HepG2 (cell line): ENCODE results near the gene ERLIN1. TPM values are rescaled to one million over a fixed set of nuclear protein-coding genes. Genes with fewer than 3 reads are reported as not detected.

Experiments
- CSRNP1 ChIP-seq: sonication (generic); formaldehyde crosslinking; IDR thresholded peaks from 2 replicates; pipeline ENCODE4 v1.8.1; 2023; ENCODE audit warnings: mild to moderate bottlenecking, missing genetic modification reagents
- DNMT1 ChIP-seq: sonication (generic); formaldehyde crosslinking; IDR thresholded peaks from 2 replicates; pipeline ENCODE4 v1.5.1; 2020; ENCODE audit warnings: mild to moderate bottlenecking, missing genetic modification reagents
- DNMT3B ChIP-seq: conservative IDR thresholded peaks from 2 replicates; pipeline ENCODE4 v1.6.1; 2016; ENCODE audit warnings: missing biosample characterization, control low read depth
- ELF4 ChIP-seq: sonication (generic); formaldehyde crosslinking; IDR thresholded peaks from 2 replicates; pipeline ENCODE4 v1.5.0; 2020; ENCODE audit warnings: missing genetic modification reagents, mild to moderate bottlenecking, moderate library complexity, borderline replicate concordance
- MATR3 ChIP-seq: sonication (generic); formaldehyde crosslinking; IDR thresholded peaks from 2 replicates; pipeline ENCODE4 v1.4.0; 2020; ENCODE audit warnings: missing genetic modification reagents
- NFYB ChIP-seq: sonication (generic); formaldehyde crosslinking; IDR thresholded peaks from 2 replicates; pipeline ENCODE4 v1.4.0; 2020; ENCODE audit warnings: missing genetic modification reagents
- NR2F2 ChIP-seq: IDR thresholded peaks from 2 replicates; pipeline ENCODE4 v1.6.1; 2012; ENCODE audit warnings: low read depth, inconsistent platforms, borderline replicate concordance
- SAFB2 ChIP-seq: sonication (generic); formaldehyde crosslinking; IDR thresholded peaks from 2 replicates; pipeline ENCODE4 v1.5.1; 2020; ENCODE audit warnings: missing genetic modification reagents, low read depth, mild to moderate bottlenecking, borderline replicate concordance
- U2AF2 ChIP-seq: fragments of 200-400 bp; formaldehyde crosslinking; IDR thresholded peaks from 2 replicates; pipeline ENCODE4 v1.6.1; 2017; ENCODE audit warnings: low read depth, mild to moderate bottlenecking, low read length
- XBP1 ChIP-seq: sonication (generic); formaldehyde crosslinking; IDR thresholded peaks from 2 replicates; pipeline ENCODE4 v1.5.0; 2020; ENCODE audit warnings: missing genetic modification reagents
- ZFY ChIP-seq: sonication (generic); formaldehyde crosslinking; IDR thresholded peaks from 2 replicates; pipeline ENCODE4 v1.4.0; 2020; ENCODE audit warnings: missing genetic modification reagents
- ZMAT5 ChIP-seq: sonication (generic); formaldehyde crosslinking; IDR thresholded peaks from 2 replicates; pipeline ENCODE4 v1.5.0; 2020; ENCODE audit warnings: mild to moderate bottlenecking, low read depth, missing genetic modification reagents, borderline replicate concordance
- ZNF407 ChIP-seq: sonication (generic); formaldehyde crosslinking; IDR thresholded peaks from one replicate; pipeline ENCODE4 v1.5.1; 2020; ENCODE audit warnings: mild to moderate bottlenecking, missing genetic modification reagents; ENCODE audit errors: not compliant biosample characterization
- ZNF558 ChIP-seq: sonication (generic); formaldehyde crosslinking; IDR thresholded peaks from 2 replicates; pipeline ENCODE4 v1.9.0; 2022; ENCODE audit warnings: mild to moderate bottlenecking, missing genetic modification reagents, borderline replicate concordance
- ZNF747 ChIP-seq: sonication (generic); formaldehyde crosslinking; IDR thresholded peaks from 2 replicates; pipeline ENCODE4 v1.8.1; 2023; ENCODE audit warnings: missing genetic modification reagents, mild to moderate bottlenecking, borderline replicate concordance
- ZNF883 ChIP-seq: sonication (generic); formaldehyde crosslinking; IDR thresholded peaks from 2 replicates; pipeline ENCODE4 v1.5.1; 2020; ENCODE audit warnings: mild to moderate bottlenecking, missing genetic modification reagents; ENCODE audit errors: not compliant biosample characterization
- polyA plus RNA-seq, 8 experiments: library from polyadenylated mRNA; depleted of rRNA in 3 of 8; stranded (reverse) in 7 of 8; unstranded in 1 of 8; fragments of >200 nt; fragmentation: Illumina TruSeq in 4 of 8; extraction: Trizol in 4 of 8; gene quantifications; 2 replicates each; pipeline versions ENCODE4 v1.2.1 to v1.2.3, GENCODE V29; 2011 to 2016; ENCODE audit warnings: low read depth in 4 of 8, missing spikeins in 1 of 8, mixed read lengths in 1 of 8; ENCODE audit not compliant: insufficient read depth in 1 of 8
- total RNA-seq, 5 experiments: library from RNA; depleted of rRNA; stranded (reverse); fragments of >200 nt; fragmentation: Illumina TruSeq; extraction: Trizol; gene quantifications; 2 replicates each; pipeline ENCODE4 v1.2.3, GENCODE V29; 2016; ENCODE audit warnings: low read depth in 1 of 5

Gene ERLIN1
- total and polyA plus RNA-seq, 2 of the 13 experiments (the other 11 are each of a cell fraction or from before 2014, with no cell fraction given) = 56.8 to 69.3 TPM

GRCh38 chr10:100229819-100230422 is 44.1 kb upstream of the ERLIN1 start (continued):
- TF ChIP-seq DNMT3B (CRISPR knock-in tag) (no peak), DNMT1 (CRISPR knock-in tag) (no peak), NR2F2 (no peak), ZNF407 (CRISPR knock-in tag) (no peak), U2AF2 (no peak), CSRNP1 (CRISPR knock-in tag) (no peak; the same call in 1 of the 2 replicates), ZNF558 (no peak), NFYB (CRISPR knock-in tag) (no peak), ZFY (no peak), ZNF883 (CRISPR knock-in tag) (no peak), SAFB2 (CRISPR knock-in tag) (0 out of 2 replicates have a peak, but pooled peaks have one; percentile 60), ZNF747 (CRISPR knock-in tag) (0 out of 2 replicates have a peak, but pooled peaks have one; percentile 1), ELF4 (CRISPR knock-in tag) (no peak), MATR3 (CRISPR knock-in tag) (no peak), XBP1 (CRISPR knock-in tag) (no peak), ZMAT5 (no peak)
